CD14-positive monocyte (primary cell): ENCODE results near the gene GAS6. TPM values are rescaled to one million over a fixed set of nuclear protein-coding genes. Genes with fewer than 3 reads are reported as not detected.

Experiments
- DNase-seq, 3 donors: peaks; one replicate each; pipeline ENCODE4 v3.0.0-alpha.2; 2011 to 2022
- H2AFZ ChIP-seq: 2 replicates; pipeline ENCODE4 v1.6.0; 2012; ENCODE audit warnings: mild to moderate bottlenecking, low read depth, low read length, inconsistent platforms; ENCODE audit not compliant: insufficient read depth, poor library complexity, severe bottlenecking
- H3K27ac ChIP-seq, 2 donors: 1 replicate in 1 of 2; 2 replicates in 1 of 2; pipeline ENCODE4 v1.5.1; 2012 to 2013; ENCODE audit warnings: low read length in 2 of 2, control low read depth in 1 of 2, inconsistent platforms in 1 of 2, low read depth in 1 of 2, mild to moderate bottlenecking in 1 of 2
- H3K27me3 ChIP-seq, 2 donors: one replicate each; pipeline versions ENCODE4 v1.6.0 to v1.6.1; 2011 to 2013; ENCODE audit warnings: low read length in 2 of 2; ENCODE audit not compliant: control insufficient read depth in 2 of 2, insufficient read depth in 2 of 2
- H3K36me3 ChIP-seq, 2 donors: replicated peaks in 1 of 2; 1 replicate in 1 of 2; 2 replicates in 1 of 2; pipeline versions ENCODE4 v1.5.1 to v1.6.1; 2012 to 2013; ENCODE audit warnings: low read length in 2 of 2, control low read depth in 1 of 2, inconsistent platforms in 1 of 2, mild to moderate bottlenecking in 1 of 2; ENCODE audit not compliant: insufficient read depth in 2 of 2, control insufficient read depth in 1 of 2
- H3K4me1 ChIP-seq, 2 donors: 1 replicate in 1 of 2; 2 replicates in 1 of 2; pipeline versions ENCODE4 v1.5.1 to v1.6.1; 2012 to 2013; ENCODE audit warnings: low read length in 2 of 2, control low read depth in 1 of 2, inconsistent platforms in 1 of 2, mild to moderate bottlenecking in 1 of 2, moderate library complexity in 1 of 2; ENCODE audit not compliant: insufficient read depth in 2 of 2, control insufficient read depth in 1 of 2
- H3K4me2 ChIP-seq: replicated peaks from 2 replicates; pipeline ENCODE3; 2012; ENCODE audit warnings: low read length, moderate library complexity, mild to moderate bottlenecking; ENCODE audit not compliant: poor library complexity, severe bottlenecking; ENCODE audit errors: extremely low read depth
- H3K4me3 ChIP-seq, 3 experiments: fragments of 200-600 bp in 1 of 3; sonication (generic) in 1 of 3; replicated peaks in 1 of 3; 1 replicate in 2 of 3; 2 replicates in 1 of 3; pipeline ENCODE4 v1.5.1; 2011 to 2013; ENCODE audit warnings: low read length in 3 of 3, mild to moderate bottlenecking in 3 of 3, control low read depth in 2 of 3, low read depth in 2 of 3, inconsistent platforms in 1 of 3, moderate library complexity in 1 of 3
- H3K79me2 ChIP-seq: 2 replicates; pipeline ENCODE4 v1.6.0; 2012; ENCODE audit warnings: mild to moderate bottlenecking, control low read depth, inconsistent platforms, low read length, moderate library complexity; ENCODE audit not compliant: insufficient read depth
- H3K9ac ChIP-seq: 2 replicates; pipeline ENCODE4 v1.6.0; 2017; ENCODE audit warnings: low read length, mild to moderate bottlenecking; ENCODE audit not compliant: insufficient read depth, poor library complexity, severe bottlenecking
- H3K9me3 ChIP-seq, 2 donors: replicated peaks in 1 of 2; 1 replicate in 1 of 2; 2 replicates in 1 of 2; pipeline versions ENCODE4 v1.5.1 to v1.6.1; 2012 to 2013; ENCODE audit warnings: low read length in 2 of 2, control low read depth in 1 of 2; ENCODE audit not compliant: control insufficient read depth in 1 of 2, insufficient read depth in 1 of 2
- H4K20me1 ChIP-seq: 2 replicates; pipeline ENCODE4 v1.6.0; 2012; ENCODE audit warnings: mild to moderate bottlenecking, low read length, control low read depth, moderate library complexity; ENCODE audit not compliant: insufficient read depth
- H3K27ac Mint-ChIP-seq, 7 donors: one replicate each; pipeline ENCODE4 v1.8.0; 2020; ENCODE audit warnings: mild to moderate bottlenecking in 7 of 7, mixed read lengths in 7 of 7, moderate library complexity in 6 of 7, inconsistent platforms in 2 of 7
- H3K27me3 Mint-ChIP-seq, 3 donors: one replicate each; pipeline ENCODE4 v1.8.0; 2021 to 2022; ENCODE audit warnings: low read depth in 3 of 3, mild to moderate bottlenecking in 3 of 3, mixed read lengths in 3 of 3, moderate library complexity in 3 of 3, inconsistent platforms in 1 of 3
- H3K36me3 Mint-ChIP-seq, 2 donors: one replicate each; pipeline ENCODE4 v1.8.0; 2020; ENCODE audit warnings: mixed read lengths in 2 of 2, inconsistent platforms in 1 of 2, mild to moderate bottlenecking in 1 of 2
- H3K4me1 Mint-ChIP-seq: one replicate; pipeline ENCODE4 v1.8.0; 2020; ENCODE audit warnings: mild to moderate bottlenecking, mixed read lengths
- H3K4me3 Mint-ChIP-seq, 2 donors: one replicate each; pipeline ENCODE4 v1.8.0; 2020; ENCODE audit warnings: mild to moderate bottlenecking in 2 of 2, mixed read lengths in 2 of 2, moderate library complexity in 1 of 2
- H3K9me3 Mint-ChIP-seq, 7 donors: one replicate each; pipeline ENCODE4 v1.8.0; 2020 to 2022; ENCODE audit warnings: mixed read lengths in 7 of 7, mild to moderate bottlenecking in 6 of 7, moderate library complexity in 6 of 7, inconsistent platforms in 2 of 7
- WGBS: methylation state at CpG from one replicate; pipeline ENCODE4 v1.1.5; 2013; ENCODE audit warnings: missing lambda C conversion rate; ENCODE audit not compliant: insufficient coverage; 5-methylcytosine and 5-hydroxymethylcytosine counted together
- intact Hi-C, 2 donors: fragments of 100-400 bp; cut with micrococcal nuclease; formaldehyde crosslinking; loops; one replicate each; pipeline versions ENCODE4 v1.15.0 to v1.15.1; 2023
- polyA plus RNA-seq, 3 donors: library from polyadenylated mRNA; depleted of rRNA in 1 of 3; unstranded in 2 of 3; stranded (reverse) in 1 of 3; fragments of 300-500 nt in 2 of 3; fragments of >200 nt in 1 of 3; fragmentation: Illumina TruSeq in 2 of 3; gene quantifications; 1 replicate in 2 of 3; 2 replicates in 1 of 3; pipeline ENCODE4 v1.2.3, GENCODE V29; 2012 to 2021
- TF ChIP-seq, protein P1 (sequence below): fragments of 200-600 bp; IDR thresholded peaks from one replicate; pipeline ENCODE4 v1.8.0; 2022; ENCODE audit warnings: antibody characterized with exemption, mild to moderate bottlenecking

Gene GAS6
- polyA plus RNA-seq, 3 donors: 1.8 to 7.5 (median 1.9) TPM

DNA sequence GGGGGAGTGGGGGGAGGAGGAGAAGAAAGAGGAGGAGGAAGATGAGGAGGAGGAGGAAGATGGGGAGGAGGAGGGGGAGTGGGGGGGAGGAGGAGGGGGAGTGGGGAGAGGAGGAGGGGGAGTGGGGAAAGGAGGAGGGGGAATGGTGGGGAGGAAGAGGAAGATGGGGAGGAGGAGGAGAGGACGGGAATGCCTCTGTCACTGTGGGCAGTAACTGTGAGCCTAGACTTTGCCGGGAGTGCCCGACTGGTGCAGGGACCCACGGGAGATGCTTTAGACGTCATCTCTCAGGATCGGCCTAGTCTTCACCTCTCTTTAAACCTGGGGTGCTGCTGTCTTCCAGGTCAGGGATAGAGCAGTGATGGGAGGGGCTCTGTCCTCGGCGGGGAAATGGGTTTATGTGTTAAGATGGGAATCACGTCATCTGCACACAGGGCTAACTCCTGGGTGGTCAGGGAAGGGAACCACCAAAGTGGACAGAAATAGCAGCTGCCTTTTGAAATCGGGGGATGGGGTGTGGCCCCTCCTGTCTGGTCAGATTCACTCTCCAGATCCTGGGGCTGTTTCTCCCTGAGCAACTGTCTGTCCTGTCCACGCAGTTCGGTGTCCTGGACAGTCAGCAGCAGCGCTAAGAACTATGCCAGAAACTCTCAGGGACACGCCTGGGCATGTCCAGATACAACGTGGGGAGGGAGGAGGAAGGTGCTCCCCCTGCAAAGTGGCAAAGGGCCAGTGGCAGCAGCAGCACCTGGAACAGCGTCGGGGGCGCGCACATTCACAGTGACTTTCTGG lies 26.9 kb downstream of the GAS6 start:
- Histone ChIP-seq H3K4me3 (no peak overlapping the region), H2AFZ (no peak overlapping the region), H3K79me2 (no peaks in the 10 kb centered on the region), H3K36me3 (no peaks in the 10 kb centered on the region), H3K9me3 (no peaks in the 10 kb centered on the region), H3K4me1 (no peaks in the 10 kb centered on the region), H3K4me2 (no peak overlapping the region), H3K27me3 (peaks cover 0 to 10% of the 10 kb centered on the region in 2 donors), H4K20me1 (no peaks in the 10 kb centered on the region), H3K27ac (no peak overlapping the region), H3K9ac (no peak overlapping the region)
- H3K9me3 Mint-ChIP-seq: peaks cover 0 to 20% (median 0%) of the 10 kb centered on the region in 7 donors
- H3K36me3 Mint-ChIP-seq: peaks cover 14 to 31% of the 10 kb centered on the region in 2 donors
- peaks cover 11% of the 10 kb centered on the region for H3K4me1 Mint-ChIP-seq
- 70% methylated on average over 12 of the region's 19 CpGs for WGBS
- TF ChIP-seq, protein P1, sequence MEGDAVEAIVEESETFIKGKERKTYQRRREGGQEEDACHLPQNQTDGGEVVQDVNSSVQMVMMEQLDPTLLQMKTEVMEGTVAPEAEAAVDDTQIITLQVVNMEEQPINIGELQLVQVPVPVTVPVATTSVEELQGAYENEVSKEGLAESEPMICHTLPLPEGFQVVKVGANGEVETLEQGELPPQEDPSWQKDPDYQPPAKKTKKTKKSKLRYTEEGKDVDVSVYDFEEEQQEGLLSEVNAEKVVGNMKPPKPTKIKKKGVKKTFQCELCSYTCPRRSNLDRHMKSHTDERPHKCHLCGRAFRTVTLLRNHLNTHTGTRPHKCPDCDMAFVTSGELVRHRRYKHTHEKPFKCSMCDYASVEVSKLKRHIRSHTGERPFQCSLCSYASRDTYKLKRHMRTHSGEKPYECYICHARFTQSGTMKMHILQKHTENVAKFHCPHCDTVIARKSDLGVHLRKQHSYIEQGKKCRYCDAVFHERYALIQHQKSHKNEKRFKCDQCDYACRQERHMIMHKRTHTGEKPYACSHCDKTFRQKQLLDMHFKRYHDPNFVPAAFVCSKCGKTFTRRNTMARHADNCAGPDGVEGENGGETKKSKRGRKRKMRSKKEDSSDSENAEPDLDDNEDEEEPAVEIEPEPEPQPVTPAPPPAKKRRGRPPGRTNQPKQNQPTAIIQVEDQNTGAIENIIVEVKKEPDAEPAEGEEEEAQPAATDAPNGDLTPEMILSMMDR: no peak
- no peak overlapping the region for H3K4me3 Mint-ChIP-seq
- DNase-seq: no peak
- H3K27me3 Mint-ChIP-seq: peaks cover 8 to 16% (median 11%) of the 10 kb centered on the region in 3 donors
- H3K27ac Mint-ChIP-seq: peak overlapping the region in 1 of 7 donors; percentile 80
- intact Hi-C loops: no loop called here

DNA sequence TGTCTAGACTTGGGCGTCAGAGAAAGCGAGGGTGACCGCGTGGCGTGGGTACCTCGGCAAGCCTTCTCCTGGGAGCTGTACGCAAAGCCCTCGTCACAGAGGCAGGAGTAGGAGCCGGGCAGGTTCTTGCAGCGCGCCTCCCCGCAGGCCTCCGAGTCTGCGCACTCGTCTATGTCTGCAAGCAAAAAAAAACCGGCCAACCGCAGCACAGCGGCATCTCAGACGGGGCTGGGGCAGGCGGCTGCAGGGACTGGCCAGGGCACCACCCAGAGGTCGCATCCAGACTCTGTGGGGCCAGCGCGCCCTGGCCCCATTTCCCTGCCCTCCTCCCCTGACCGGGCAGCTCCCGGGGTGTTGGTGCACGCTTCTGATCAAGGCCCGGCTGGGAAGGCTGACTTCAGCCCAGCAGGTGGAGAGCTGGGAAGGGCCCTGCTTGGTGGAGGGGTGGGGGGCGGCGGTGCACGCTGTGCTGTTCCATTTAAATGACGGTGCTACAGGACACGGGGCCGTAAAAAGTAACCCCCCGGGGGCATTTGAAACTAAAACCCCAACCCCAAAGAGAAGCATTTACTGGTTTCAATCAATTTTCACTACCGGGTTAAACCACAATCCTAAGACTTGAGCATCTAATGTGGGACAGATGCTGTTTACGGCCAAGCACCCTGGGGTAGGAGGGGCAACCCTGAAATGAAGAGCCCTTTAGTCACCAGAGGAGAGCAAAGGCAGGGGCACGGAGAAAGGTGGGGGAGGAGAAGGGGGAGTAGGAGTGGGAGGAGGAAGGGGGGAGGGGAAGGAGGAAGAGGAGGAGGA lies 28.2 kb downstream of the GAS6 start:
- H2AFZ ChIP-seq: no peak overlapping the region
- H3K4me2 ChIP-seq: no peak overlapping the region
- H3K4me3 ChIP-seq: no peak overlapping the region
- TF ChIP-seq, protein P1: no peak
- DNase-seq: no peak
- peaks cover 14 to 31% of the 10 kb centered on the region in 2 donors for H3K36me3 Mint-ChIP-seq
- intact Hi-C loops: no loop called here
- H3K4me3 Mint-ChIP-seq: no peak overlapping the region
- H3K27ac Mint-ChIP-seq: no peak overlapping the region
- H3K4me1 ChIP-seq: no peaks in the 10 kb centered on the region
- peaks cover 0 to 26% (median 0%) of the 10 kb centered on the region in 7 donors for H3K9me3 Mint-ChIP-seq
- no peak overlapping the region for H3K27ac ChIP-seq
- no peaks in the 10 kb centered on the region for H3K27me3 ChIP-seq
- no peaks in the 10 kb centered on the region for H3K9me3 ChIP-seq
- H4K20me1 ChIP-seq: no peaks in the 10 kb centered on the region
- H3K4me1 Mint-ChIP-seq: peaks cover 9% of the 10 kb centered on the region
- WGBS: 97% methylated on average over 23 of the region's 37 CpGs
- no peaks in the 10 kb centered on the region for H3K36me3 ChIP-seq
- no peaks in the 10 kb centered on the region for H3K79me2 ChIP-seq
- H3K27me3 Mint-ChIP-seq: peaks cover 0 to 4% (median 3%) of the 10 kb centered on the region in 3 donors
- H3K9ac ChIP-seq: no peak overlapping the region
